ENCODE measurements around the gene AKAP13.
A peak's percentile ranks its signal among the peaks of the same experiment; 100 is the strongest.

Gene AKAP13

DNA sequence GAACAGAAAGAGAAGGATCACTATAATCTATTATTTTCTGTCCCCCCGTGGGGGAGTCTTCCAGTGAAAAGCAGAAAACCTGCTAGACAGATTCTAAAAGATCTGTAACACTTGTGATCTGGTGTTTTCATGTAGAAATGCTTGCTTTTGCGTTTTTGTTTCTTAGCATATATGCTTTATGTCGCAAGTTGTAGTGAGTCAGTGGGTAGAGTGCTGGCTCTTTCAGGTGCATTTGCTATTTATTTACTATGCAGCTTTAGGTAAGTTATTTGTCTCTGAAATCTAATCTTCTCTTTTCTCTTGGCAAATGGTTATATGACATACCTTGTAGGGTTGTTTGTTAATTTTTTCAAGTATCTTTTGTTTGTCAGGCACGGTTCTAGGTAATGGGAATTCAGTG is 9.4 kb downstream of the AKAP13 start:
- no peak for DNase-seq

DNA sequence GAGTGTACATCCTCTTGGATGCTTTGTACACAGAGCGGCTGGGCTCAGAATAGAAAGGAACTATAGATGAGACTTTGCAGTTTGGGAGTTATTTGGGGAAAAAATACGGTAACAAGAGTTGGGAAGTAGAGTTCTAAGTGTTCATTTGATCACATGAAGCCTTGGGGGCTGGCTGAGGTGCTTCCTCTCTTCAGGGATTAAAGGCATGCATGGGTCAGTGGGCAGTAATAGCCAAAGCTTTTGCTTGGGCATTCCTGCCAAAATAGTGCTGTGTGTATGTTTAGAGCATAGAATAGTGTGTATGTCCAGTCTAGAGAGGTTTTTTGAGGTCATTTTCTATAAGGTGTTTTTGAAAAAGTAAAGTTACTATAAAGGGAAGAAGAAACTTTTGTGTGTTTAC is 12.8 kb downstream of the AKAP13 start:
- no peak for DNase-seq

DNA sequence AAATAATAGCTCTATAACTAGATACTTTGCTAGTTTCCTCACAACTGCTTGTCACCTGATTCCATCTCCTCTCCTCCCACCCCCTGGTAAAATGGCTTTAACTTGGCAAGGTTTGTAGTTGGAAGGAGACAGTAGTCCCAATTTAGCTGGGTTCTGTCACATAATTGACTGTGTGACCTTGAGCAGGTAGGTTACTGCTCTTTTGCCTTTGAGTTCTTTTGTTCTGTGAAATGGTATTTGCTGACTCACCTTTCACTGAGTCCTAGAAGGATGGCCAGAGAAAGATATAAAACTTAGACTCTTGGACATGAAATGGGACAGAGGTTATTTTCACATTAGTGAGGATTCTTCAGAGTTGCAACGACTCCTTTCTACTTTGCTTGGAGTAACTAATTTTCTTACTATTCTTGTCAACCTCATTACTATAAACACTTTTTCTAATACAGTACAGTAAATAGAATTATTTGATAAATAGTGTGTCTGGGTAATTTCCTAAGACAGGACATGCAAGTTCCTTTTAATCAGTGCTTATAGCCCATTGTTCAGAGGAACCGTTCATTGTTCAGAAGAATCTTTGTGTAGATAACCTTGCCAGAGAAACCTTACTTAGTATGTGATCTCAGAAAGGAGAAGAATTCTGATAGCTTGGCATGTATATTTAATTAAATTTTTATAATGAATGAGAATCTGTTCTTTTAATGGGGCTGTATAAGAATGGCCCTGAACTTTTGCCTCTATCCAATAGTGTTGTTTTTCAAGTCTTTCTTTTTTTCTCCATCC is 14.3 kb downstream of the AKAP13 start:
- no peak for DNase-seq

DNA sequence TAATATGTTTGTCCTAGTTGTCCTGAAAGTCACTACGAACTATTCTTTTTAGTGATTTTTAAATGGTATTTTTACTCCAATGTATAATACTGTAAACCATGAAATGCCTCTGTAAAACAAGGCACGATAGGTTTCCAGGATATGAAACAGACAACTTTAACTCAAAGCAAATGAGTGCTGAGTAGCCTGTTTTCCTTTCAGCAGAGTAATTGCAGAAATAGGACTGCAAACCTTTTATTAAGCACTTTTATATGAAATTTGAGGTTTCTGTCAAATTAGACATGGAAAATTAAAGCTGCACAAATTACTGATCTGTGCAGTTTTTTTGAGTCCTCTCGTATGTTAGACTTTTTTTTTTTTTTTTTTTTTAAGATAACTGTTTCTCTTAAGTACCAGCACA is 16.2 kb downstream of the AKAP13 start:
- no peak for DNase-seq

DNA sequence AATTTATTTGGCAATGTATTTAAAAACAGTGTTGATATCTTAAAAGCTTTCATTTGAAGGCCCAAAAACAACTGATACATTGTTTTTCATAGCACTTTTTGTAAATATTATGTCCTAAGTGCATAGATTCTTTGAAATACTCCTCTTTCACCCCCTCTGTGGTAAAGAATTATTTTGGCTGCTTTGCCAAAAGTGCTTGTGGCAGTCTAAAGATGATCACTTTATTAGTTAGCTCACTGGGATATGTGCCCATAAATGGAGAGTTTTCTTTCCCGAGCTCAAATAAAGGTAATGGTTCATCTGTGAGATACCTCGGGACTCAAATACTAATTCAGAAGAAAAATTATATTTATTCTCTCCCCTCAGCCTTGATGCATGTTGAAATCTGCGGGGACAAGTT is 16.7 kb downstream of the AKAP13 start:
- no peak for DNase-seq

DNA sequence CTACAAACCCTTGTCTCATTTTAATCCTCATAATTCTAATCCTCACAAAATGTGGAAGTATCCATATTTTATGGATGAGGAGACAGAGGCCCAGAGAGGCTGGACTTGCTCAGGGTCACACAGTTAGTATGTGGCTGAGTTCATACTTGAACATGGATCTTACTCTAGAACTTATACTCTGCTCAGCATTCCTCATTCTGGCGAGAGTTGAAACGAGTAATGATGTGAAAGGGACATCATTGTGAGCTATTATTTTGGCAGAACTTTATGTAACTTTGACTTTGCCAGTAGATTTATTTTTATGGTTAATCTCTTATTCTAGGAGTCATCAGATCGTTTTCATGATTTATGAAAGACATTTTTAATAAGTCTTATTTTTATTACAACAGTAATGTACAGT is 17.5 kb downstream of the AKAP13 start:
- no peak for DNase-seq

DNA sequence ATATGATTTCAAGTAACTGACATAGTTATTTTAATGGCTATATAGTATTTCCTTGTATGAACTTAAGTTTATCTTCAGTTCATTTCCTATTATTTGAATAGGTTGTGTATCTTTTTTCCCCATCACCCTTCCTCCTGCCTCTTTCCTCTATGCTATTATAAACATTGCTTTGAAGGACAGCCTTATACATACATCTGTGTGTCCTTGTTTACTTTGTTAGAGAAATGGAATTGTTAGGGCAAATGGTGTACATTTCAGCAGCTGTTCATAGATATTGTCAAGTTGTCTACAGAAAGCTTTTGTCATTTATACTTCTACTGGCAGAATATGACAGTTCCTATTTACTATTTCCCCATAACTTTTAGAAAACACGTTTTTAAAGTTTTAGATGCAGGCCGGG is 18.4 kb downstream of the AKAP13 start:
- no peak for DNase-seq

DNA sequence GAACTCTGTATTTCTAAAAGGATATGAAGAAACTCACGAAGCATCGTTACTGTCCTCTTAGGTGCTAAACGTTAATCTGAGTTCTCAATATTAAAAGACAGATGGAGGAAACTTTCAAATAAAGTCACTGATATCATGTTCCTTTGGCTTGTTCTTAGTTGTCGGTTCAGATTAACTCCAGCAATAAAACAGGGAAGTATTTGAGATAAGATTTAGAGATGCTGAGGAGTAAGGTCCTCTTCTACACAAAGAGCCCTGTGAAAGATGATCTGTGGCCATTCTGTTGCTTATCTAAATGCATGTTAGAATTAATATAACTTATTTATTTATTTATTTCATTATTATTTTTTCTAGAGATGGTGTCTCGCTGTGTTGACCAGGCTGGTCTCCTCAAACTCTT is 19.2 kb downstream of the AKAP13 start:
- DNase-seq = no peak

DNA sequence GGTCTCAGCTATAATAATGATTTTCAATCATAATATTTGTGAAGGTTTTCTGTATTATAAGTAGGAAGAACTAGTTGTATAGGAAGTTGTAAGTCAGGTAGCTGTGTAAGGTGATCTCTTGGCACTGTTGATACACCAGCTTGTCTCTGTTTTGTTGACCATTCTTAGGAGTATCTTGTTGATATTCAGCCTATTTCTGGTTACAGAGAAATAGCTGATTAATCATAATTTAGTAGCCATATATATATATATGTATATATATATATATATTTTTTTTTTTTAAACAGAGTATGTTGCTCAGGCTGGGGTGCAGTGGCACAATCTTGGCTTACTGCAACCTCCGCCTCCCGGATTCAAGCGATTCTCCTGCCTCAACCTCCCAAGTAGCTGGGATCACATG is 20.2 kb downstream of the AKAP13 start:
- DNase-seq = no peak

DNA sequence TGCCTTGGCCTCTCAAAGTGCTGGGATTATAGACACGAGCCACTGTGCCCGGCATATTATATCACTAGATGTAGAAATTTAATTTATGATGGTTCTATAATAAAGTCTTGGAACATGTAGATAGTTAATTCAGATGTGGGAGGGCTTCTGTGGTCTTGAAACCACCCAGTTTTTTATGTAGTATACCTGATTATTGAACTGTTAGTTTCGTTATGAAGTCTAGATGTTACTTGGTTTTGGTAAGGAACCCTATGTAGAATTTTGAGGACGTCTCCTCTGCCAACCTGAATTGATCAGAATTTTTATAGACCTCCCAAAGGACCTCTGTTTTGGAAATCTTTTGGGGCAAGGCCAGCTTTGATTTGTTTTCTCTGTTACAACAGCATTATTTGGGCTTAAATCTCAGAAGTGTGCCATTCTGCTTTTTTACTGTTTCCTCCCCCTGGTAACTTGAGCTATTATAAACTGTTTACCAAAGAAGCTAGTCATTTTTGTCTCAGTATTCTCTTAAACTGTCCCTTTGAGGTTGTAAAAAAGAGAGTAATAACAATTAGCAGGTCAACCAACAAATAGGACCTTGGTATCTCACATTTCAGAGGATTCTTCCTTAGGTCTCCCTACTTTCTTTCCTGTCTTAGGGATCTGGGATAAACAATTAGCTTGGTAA is 20.8 kb downstream of the AKAP13 start:
- DNase-seq = no peak

DNA sequence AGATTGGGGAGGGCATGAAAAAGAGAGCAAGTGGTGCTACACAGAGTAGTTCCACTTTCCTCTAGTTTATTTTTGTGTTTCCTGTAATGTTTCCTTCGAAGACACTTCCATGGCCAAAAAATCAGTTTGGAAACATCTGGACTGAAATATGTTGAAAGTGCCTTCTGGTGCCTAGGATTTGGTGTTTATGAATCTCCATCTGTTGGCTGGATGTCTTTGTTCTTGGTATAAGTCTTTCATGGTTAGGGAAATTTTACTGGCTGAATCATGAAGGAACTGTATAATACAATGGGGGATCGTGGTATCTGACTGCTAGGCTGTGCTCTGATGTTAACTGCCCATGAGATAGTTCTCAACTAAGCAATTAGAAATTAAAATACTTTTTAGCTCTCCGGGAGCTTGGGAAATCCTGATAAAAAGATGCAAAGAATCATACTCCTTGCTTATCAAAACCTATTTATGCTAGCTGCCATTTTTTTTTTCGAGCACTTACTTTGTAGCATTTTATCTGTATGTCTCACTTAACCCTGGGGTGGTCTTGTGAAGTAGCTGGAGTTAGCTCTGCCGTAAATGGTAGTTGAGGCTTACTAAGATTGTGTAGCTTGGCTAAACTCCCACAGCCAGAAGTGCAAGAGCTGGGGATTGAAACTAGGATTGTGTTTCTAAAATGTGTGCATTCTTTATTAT is 21.9 kb downstream of the AKAP13 start:
- no peak for DNase-seq

DNA sequence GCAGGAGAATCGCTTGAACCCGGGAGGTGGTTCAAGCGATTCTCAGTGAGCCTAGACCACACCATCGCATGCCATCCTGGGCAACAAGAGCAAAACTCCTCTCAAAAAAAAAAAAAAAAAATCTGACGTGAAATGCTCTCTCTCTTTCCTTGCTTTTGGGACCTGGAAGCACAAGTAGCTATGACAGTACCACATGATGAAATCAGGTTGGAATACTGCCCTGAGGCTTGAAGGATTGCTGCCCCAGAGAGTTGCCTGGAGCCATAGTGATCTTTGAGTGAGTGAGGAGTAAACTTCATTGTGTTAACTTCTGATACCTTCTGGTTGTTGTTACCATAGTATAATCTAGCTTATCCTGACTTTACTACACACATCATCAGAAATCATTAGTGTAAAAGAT is 23.3 kb downstream of the AKAP13 start:
- DNase-seq = no peak

DNA sequence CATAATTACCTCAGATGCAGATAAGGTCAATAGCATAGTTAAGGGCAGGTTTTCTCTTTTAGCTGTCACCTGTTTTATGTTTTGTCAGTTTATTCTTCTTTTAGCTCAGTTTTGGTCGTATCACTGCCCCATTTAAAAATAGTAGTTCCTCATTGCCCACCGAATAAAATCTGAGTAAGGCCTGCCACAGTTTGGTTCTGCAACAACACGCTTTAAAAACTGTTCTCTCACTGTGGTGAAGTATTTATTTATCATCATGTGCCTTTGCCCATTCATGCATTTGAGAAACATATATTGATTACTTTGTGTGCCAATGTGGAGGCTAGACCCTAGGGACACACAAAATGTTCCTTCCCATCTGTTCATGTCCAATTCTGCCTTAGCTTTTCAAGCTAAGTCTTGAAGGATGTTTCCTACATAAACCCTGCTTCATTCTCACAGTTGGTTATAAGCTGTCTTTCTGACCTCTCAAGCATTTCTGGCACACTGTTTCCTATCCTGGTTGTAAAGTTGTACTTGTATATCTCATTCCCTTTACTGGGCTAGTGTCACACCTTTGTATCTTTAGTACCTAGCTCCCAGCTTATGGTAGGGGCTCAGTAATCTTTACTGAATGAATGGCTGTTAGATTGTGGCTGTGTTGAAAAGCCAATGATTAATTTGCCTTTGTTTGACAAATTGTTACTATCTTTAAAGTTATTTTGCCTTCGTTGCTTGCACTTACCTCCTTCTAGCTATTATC is 23.9 kb downstream of the AKAP13 start:
- no peak for DNase-seq

DNA sequence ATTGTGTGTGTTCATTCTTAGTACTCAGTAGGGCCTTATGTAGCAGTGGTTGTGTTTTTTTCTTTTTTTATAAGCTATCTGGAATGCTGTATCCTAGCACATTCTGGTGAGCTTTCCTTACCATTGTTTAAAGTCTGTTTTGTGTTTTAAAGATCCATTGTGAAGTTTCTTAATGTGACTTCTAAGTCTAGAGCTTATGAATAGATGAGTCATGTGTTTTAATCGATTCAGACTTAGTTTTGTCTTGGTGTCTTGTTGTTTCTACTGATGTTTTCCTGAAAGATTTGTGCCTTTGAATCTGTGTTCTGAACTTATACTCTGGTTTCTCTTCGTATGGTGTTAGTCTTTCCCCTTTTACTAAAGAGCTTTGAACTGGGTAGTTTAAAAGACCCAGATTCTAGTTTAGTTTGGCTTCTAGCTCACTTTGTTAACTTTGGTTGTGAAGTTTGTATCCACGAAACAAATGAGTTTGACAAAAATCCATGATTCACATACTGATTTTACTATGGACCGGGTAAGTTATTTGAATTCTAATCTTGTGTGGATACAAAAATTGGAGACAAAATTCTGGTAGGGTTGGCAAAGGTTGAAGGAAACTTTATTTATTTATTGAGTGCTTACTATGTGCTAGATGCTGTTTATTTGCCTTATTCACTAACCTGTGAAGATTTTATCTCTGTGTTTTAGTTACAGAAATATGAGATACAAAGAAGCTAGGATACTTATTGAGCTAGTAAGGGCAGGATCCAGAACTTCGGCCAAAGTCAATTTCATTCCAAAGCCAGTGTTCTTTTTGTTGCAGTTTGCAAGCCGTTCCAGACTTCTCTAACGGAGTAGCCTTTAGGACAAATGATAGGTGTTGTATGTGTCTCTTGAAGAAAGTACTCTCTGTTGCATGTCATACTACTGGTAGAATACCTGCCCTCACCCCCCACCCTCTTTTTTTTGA is 24.8 kb downstream of the AKAP13 start:
- DNase-seq = no peak

DNA sequence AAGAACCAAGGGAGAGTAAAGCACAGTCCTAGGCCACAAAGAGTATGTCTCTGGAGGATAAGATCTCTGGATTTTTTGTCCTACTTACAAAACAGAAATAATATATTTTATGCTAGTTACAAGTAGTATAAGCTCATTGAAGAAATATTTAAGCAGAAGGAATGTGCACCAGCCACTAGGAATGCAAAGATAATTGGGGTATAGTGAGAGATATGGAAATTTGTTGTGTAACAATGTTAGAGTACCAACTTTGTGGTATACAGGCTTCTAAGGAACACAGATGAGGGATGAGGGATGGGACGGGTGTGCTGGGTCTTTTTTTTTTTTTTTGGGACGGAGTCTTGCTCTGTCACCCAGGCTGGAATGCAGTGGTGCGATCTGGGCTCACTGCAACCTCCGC is 26.5 kb downstream of the AKAP13 start:
- no peak for DNase-seq

DNA sequence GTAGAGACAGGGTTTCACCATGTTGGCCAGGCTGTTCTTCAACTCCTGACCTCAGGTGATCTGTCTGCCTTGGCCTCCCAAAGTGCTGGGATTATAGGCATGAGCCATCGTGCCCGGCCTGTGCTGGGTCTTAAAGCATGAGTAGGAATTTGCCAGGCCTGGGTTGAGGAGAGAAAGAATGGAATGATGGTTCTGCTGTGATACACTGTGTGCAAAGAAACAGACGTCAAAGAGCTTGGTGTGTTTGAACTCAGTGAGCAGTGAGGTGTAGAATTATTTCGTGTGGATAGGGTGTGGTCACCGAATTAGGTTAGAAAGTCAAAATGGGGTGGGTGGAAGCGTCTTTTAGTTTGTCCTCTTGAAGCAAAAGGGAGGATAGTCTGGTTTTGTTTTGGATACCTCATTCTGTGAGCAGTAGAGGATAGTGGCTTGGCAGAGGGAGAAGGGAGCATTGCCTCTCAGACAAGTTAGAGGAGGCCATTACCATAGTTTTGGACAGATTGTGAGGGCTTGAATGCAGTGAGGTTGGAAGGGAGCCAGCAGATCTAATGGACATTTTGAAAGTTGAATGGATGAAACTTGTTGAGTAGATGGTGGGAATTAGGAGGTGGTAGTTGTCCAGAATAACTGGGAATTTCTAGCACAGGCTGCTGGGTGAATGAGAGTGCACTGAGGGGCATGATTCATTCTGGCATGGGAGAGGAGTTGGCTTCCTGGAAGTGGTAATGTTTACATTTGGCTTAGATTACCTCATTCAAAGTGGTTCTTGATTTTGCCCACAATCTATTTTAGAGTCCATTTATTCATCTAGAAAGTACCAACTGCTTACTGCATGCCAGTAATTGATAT is 27.2 kb downstream of the AKAP13 start:
- DNase-seq = peak; percentile 50

DNA sequence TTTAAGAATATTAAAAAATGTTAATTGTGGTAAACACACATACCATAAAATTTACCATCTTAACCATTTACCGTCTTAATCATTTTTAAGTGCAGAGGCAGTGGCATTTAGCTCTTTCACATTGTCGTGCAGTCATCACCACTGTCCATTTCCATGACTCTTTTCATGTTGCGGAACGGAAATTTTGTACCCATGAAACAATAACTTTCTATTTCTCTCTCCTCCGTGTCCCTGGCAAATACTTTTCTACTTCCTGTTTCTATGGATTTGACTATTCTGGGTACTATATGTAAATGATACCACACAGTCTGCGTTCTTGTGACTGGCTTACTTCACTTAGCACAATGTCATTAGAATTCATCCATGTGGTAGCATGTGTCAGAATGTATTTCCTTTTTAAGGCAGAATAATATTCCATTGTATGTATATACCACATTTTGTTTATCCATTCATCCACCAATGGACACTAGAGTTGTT is 27.9 kb downstream of the AKAP13 start:
- no peak for DNase-seq

DNA sequence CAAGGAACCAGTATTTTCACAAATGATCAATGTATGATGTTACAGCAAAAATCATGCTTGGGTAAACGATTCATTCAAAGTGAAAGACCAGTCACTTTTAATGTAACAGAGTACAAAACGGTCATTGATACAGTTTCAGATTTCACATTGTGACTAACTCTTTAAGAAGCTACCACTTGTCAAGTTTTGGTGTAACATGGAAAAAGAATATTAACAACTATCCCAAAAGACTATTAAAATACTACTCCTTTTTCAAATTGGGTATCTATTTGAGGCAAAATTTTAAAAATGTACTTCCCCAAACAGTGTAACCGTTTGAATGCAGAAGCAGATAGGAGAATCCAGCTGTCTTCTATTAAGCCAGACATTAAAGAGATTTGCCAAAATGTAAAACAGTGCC is 31.7 kb downstream of the AKAP13 start:
- no peak for DNase-seq

DNA sequence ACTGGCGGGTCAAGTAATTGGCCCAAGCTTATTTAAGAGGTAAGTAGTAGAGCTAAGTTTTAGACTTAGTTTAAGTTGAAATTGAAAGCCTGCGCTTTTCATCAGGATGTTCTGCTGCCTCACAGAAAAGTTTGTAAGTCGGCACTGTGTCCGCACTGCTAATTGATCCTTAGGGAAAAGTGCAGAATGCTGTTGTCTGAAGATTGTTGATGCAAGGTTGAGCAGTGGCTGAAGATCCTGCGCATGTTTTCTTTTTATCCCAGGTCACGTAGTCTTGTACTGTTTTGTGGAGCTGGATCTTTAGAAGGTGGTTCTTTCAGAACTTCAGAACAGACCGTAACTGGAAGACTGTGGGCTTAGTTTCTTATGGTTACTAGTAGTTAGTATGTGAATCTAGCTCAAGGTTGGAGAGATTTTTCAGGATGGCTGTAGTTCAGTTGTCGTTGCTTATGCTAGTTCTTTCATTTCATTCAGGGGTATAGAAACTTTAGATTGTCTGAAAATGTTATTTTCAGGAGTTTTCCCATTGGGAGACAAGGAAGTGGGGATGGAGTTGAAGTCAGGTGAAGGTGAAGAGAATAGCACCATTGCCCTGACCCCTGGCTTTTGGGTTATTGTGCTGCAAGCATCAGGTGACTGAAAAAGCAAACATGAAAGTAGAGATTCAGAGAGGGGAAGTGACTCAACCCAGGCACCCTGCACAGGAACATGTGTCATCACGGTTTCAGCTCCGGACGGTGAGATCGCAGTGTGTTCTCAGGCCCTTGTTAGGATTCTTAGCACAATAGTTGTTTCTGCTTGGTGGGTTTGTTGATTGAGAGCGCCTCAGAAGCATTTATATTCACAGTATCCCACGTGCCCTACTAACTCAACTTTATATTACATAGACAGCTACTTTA is 32.8 kb downstream of the AKAP13 start:
- peak; percentile 80 for DNase-seq

DNA sequence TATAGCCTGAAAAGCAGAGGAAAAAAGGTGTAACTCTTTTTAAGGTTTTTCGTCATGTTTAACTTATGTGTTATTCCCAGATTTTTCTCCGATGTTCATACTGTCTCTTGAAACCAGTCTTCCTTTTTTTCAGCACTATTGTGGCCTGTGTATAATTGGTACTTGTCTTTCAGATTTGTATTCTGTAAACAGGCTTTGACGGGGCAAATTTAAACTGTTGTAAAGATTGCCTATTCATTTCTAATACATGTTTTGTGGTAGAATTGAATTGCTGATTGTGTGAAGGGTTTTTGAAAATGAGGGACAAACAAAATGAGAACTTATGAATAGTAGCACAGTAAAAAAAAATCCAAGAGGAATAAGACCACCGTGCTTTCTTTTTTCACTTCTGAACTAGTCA is 33.6 kb downstream of the AKAP13 start:
- no peak for DNase-seq

All from stimulated activated CD8-positive, alpha-beta memory T cell treated with anti-CD3 and anti-CD28 coated beads, Interleukin-4, amount 100 ng/mL, for 48 hours (primary cell).